Measurements from ENCODE around the gene HP1BP3. TPM values are rescaled to one million over a fixed set of nuclear protein-coding genes. Genes with fewer than 3 reads are reported as not detected.

HP1BP3 gene
- total and polyA plus RNA-seq, 2 of the 4 experiments (the other 2 are of a cell fraction) = 88.4 to 151 TPM

DNA sequence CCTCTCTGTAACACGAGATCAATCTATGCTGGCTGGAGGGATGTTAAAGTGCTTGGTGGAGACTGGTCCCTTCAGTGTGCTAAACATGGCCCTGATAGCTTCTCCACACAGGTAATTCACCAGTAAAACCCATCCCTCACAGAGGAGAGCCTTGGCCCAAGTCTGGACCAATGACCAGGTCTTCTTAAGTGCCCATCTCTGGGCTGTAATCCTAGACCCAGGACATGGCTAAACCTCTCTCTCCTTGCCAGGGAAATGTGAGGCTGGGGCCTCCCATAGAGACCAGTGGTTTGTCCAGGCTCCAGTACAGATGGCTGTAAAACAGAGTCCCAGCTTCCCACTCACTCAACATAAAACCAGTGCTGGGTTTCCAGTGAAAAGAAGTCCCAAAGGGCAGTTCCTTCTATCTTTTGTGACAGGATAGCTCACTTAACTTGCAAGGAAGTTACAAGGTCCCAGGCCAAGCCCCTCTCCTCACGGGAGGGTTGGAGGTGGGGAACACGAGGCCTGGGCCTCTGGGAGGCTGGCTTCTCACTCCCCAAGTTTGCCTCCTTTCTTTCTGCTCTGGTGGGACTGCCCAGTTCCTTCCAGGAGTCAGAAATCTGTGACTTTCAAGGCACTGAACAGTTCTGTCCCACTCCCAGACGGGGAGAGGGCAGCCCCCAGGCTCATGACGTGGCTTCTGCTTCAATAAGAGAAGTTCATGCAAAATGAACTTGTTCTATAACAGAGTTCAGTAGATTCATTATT is 67.1 kb downstream of the HP1BP3 start:
- H3K36me3 ChIP-seq (ENCODE audit: control insufficient read depth, insufficient read depth, low read length) = no peaks in the 10 kb centered on the region
- no peak overlapping the region for H2AK9ac ChIP-seq (replicated peaks; ENCODE audit: low read depth, low read length, poor library complexity)
- H3K27ac ChIP-seq (ENCODE audit: insufficient read depth, low read length) = no peak overlapping the region
- H3K9me3 ChIP-seq (ENCODE audit: control insufficient read depth, insufficient read depth, low read length) = no peaks in the 10 kb centered on the region
- no peak overlapping the region for H3K14ac ChIP-seq (replicated peaks; ENCODE audit: low read depth, low read length)
- H2BK20ac ChIP-seq (ENCODE audit: low read depth, low read length) = no peak overlapping the region
- dilution Hi-C loops (cut with HindIII; ENCODE audit: low sequenced_read_pairs, unreplicated experiment) = no loop called here
- no peak overlapping the region for H2BK120ac ChIP-seq (ENCODE audit: low read depth, low read length)
- H3K4me2 ChIP-seq (ENCODE audit: low read depth, low read length) = no peak overlapping the region
- ChIA-PET POLR2A (ENCODE audit: unreplicated experiment) (no interaction called here), CTCF (no interaction called here)
- no TSS peak for BruUV-seq (replicated peaks)
- no peak overlapping the region for H3K23ac ChIP-seq (ENCODE audit: low read depth, low read length)
- peaks cover 2% of the 10 kb centered on the region; the same call in 1 of the 2 replicates for H3K4me1 ChIP-seq (ENCODE audit: control insufficient read depth, insufficient read depth, low read length)
- H2AK5ac ChIP-seq (ENCODE audit: low read depth, low read length) = no peak overlapping the region
- no peak overlapping the region for H2BK15ac ChIP-seq (ENCODE audit: low read depth, low read length)
- H3K18ac ChIP-seq (ENCODE audit: low read depth, low read length) = no peak overlapping the region
- no peak overlapping the region for H3K9ac ChIP-seq (ENCODE audit: low read depth, low read length)
- TF ChIP-seq MXI1 (IDR thresholded peaks at IDR 0.05; ENCODE audit: borderline replicate concordance, low read depth, low read length) (no peak), FOS (IDR thresholded peaks at IDR 0.05; ENCODE audit: low read depth, low read length) (no peak), CEBPB (IDR thresholded peaks at IDR 0.05; ENCODE audit: low read depth, low read length) (no peak), CHD1 (IDR thresholded peaks at IDR 0.05; ENCODE audit: low read depth, low read length) (no peak), RAD21 (IDR thresholded peaks at IDR 0.05; ENCODE audit: low read length) (no peak), POLR2A (IDR thresholded peaks at IDR 0.05; ENCODE audit: low read depth, low read length) (no peak), BHLHE40 (IDR thresholded peaks at IDR 0.05; ENCODE audit: low read depth, low read length) (no peak), MAZ (IDR thresholded peaks at IDR 0.05; ENCODE audit: borderline replicate concordance, low read depth, low read length) (no peak), RFX5 (IDR thresholded peaks at IDR 0.05; ENCODE audit: low read depth, low read length) (no peak), SMC3 (IDR thresholded peaks at IDR 0.05; ENCODE audit: low read depth, low read length) (no peak), MAFK (IDR thresholded peaks at IDR 0.05; ENCODE audit: low read depth, low read length) (no peak), RCOR1 (IDR thresholded peaks at IDR 0.05; ENCODE audit: insufficient replicate concordance, low read length) (no peak), NFE2L2 (IDR thresholded peaks at IDR 0.05; ENCODE audit: low read depth, low read length) (no peak)
- TF ChIP-seq, protein P1, sequence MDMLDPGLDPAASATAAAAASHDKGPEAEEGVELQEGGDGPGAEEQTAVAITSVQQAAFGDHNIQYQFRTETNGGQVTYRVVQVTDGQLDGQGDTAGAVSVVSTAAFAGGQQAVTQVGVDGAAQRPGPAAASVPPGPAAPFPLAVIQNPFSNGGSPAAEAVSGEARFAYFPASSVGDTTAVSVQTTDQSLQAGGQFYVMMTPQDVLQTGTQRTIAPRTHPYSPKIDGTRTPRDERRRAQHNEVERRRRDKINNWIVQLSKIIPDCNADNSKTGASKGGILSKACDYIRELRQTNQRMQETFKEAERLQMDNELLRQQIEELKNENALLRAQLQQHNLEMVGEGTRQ (IDR thresholded peaks at IDR 0.05; ENCODE audit: low read depth, low read length) = no peak
- TF ChIP-seq, protein P2, sequence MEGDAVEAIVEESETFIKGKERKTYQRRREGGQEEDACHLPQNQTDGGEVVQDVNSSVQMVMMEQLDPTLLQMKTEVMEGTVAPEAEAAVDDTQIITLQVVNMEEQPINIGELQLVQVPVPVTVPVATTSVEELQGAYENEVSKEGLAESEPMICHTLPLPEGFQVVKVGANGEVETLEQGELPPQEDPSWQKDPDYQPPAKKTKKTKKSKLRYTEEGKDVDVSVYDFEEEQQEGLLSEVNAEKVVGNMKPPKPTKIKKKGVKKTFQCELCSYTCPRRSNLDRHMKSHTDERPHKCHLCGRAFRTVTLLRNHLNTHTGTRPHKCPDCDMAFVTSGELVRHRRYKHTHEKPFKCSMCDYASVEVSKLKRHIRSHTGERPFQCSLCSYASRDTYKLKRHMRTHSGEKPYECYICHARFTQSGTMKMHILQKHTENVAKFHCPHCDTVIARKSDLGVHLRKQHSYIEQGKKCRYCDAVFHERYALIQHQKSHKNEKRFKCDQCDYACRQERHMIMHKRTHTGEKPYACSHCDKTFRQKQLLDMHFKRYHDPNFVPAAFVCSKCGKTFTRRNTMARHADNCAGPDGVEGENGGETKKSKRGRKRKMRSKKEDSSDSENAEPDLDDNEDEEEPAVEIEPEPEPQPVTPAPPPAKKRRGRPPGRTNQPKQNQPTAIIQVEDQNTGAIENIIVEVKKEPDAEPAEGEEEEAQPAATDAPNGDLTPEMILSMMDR (conservative IDR thresholded peaks at IDR 0.05; ENCODE audit: low read depth, low read length) = no peak
- TF ChIP-seq, protein P3, sequence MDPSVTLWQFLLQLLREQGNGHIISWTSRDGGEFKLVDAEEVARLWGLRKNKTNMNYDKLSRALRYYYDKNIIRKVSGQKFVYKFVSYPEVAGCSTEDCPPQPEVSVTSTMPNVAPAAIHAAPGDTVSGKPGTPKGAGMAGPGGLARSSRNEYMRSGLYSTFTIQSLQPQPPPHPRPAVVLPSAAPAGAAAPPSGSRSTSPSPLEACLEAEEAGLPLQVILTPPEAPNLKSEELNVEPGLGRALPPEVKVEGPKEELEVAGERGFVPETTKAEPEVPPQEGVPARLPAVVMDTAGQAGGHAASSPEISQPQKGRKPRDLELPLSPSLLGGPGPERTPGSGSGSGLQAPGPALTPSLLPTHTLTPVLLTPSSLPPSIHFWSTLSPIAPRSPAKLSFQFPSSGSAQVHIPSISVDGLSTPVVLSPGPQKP (IDR thresholded peaks at IDR 0.05; ENCODE audit: borderline replicate concordance, low read depth, low read length) = no peak
- no peaks in the 10 kb centered on the region for H3K27me3 ChIP-seq (ENCODE audit: control insufficient read depth, insufficient read depth, low read length)
- intact Hi-C loops (cut with micrococcal nuclease) = no loop called here
- no peak overlapping the region for H3K56ac ChIP-seq (ENCODE audit: extremely low read depth, insufficient read depth, low read length)
- no peak for ATAC-seq (ENCODE audit: low read depth)
- no peak overlapping the region for H2AFZ ChIP-seq (replicated peaks; ENCODE audit: low read length, poor library complexity)
- no CpG with 5 or more reads among the region's 5 CpGs for WGBS, 2 experiments (ENCODE audit: extremely low coverage in 2 of 2, insufficient read length in 1 of 2)
- peaks cover 0 to 6% of the 10 kb centered on the region in 2 experiments; a peak in 1 of 4 replicates for H3K79me1 ChIP-seq (ENCODE audit: low read depth in 1 of 2, low read length in 2 of 2)
- H3K4me3 ChIP-seq (ENCODE audit: insufficient read depth, low read depth, low read length) = no peak overlapping the region
- H3K4ac ChIP-seq (ENCODE audit: low read depth, low read length) = no peak overlapping the region
- in situ Hi-C loops (cut with MboI; ENCODE audit: low sequenced_read_pairs) = no loop called here
- H4K91ac ChIP-seq (ENCODE audit: insufficient read depth, low read depth, low read length) = no peak overlapping the region
- H3K9me1 ChIP-seq (ENCODE audit: insufficient read depth, low read length) = peaks cover 10% of the 10 kb centered on the region; the same call in 1 of the 2 replicates
- DNase-seq = no peak
- no peaks in the 10 kb centered on the region; the same call in 1 of the 2 replicates for H4K20me1 ChIP-seq (ENCODE audit: insufficient read depth, low read length)
- H2BK5ac ChIP-seq (ENCODE audit: low read depth, low read length, poor library complexity, severe bottlenecking) = no peak overlapping the region
- H4K5ac ChIP-seq (ENCODE audit: low read depth, low read length) = no peak overlapping the region
- H4K8ac ChIP-seq (ENCODE audit: low read depth in 2 of 2, low read length in 2 of 2) = no peak overlapping the region
